Measurements from ENCODE around the gene NELFCD. TPM values are rescaled to one million over a fixed set of nuclear protein-coding genes. Genes with fewer than 3 reads are reported as not detected.

The NELFCD gene
- total RNA-seq, 1 experiment from 2014 or later = 179 TPM

Other genes starting within 250 kb of the NELFCD start
- 0.59 TPM in 1 of 2 replicates, not detected in the other for gene GNAS-AS1, start 130.4 kb upstream of the NELFCD start, total RNA-seq (2022)
- 1,324 and 1,410 TPM in 2 replicates for gene GNAS, start 128.5 kb upstream of the NELFCD start, total RNA-seq (2022)
- 158 and 183 TPM in 2 replicates for gene CTSZ, start 26.0 kb downstream of the NELFCD start, total RNA-seq (2022)
- gene TUBB1, start 38.2 kb downstream of the NELFCD start, total RNA-seq (2022) = not detected in 2 replicates
- gene ATP5F1E, start 51.1 kb downstream of the NELFCD start, total RNA-seq (2022) = 108 and 116 TPM in 2 replicates
- 128 and 136 TPM in 2 replicates for gene PRELID3B, start 61.5 kb downstream of the NELFCD start, total RNA-seq (2022)
- gene ZNF831, start 182.6 kb downstream of the NELFCD start, total RNA-seq (2022) = not detected in 2 replicates

Measured in Calu3 (cell line).